ENCODE results near the gene UBE2D4. TPM values are rescaled to one million over a fixed set of nuclear protein-coding genes. Genes with fewer than 3 reads are reported as not detected.
A peak's percentile ranks its signal among the peaks of the same experiment; 100 is the strongest.

The UBE2D4 gene
- polyA plus RNA-seq (2013, experiment 1 of 2), result 4.6 TPM
- 5.6 TPM for polyA plus RNA-seq (2013, experiment 2 of 2)

- H3K4me3 ChIP-seq (ENCODE audit: low read length), result peak within 1 kb of the TSS; percentile 65
- H3K36me3 ChIP-seq (ENCODE audit: insufficient read depth, low read length), result no peaks in the 10 kb centered on the region
- H3K9ac ChIP-seq (ENCODE audit: low read depth, low read length), result peak within 1 kb of the TSS; percentile 58; the same call in 1 of the 2 replicates
- H3K9me3 ChIP-seq (ENCODE audit: insufficient read depth, low read depth, low read length), result no peaks in the 10 kb centered on the region
- peaks cover 6% of the 10 kb centered on the region; the same call in 1 of the 2 replicates for H3K4me1 ChIP-seq (ENCODE audit: insufficient read depth, low read length)
- 7% methylated on average over 81 of the region's 82 CpGs for WGBS
- H3K27ac ChIP-seq (ENCODE audit: low read depth, low read length), result no peak within 1 kb of the TSS
- peaks cover 31% of the 10 kb centered on the region for H3K27me3 ChIP-seq (ENCODE audit: insufficient read depth, low read length)
Observed at GRCh38 chr7:43925984-43926797, at the start of gene UBE2D4. Gene UBE2D4 (plus strand): TSS chr7:43926436. CDS start chr7:43926533, 97 bp downstream.

GRCh38 chr7:43876976-43877745 is 49.1 kb upstream of the UBE2D4 start:
- Histone ChIP-seq H3K9ac (ENCODE audit: low read depth, low read length) (no peak overlapping the region), H3K4me3 (ENCODE audit: low read length) (no peak overlapping the region), H3K9me3 (ENCODE audit: insufficient read depth, low read depth, low read length) (no peaks in the 10 kb centered on the region), H3K27ac (ENCODE audit: low read depth, low read length) (no peak overlapping the region), H3K27me3 (ENCODE audit: insufficient read depth, low read length) (no peaks in the 10 kb centered on the region), H3K4me1 (ENCODE audit: insufficient read depth, low read length) (peaks cover 11% of the 10 kb centered on the region), H3K36me3 (ENCODE audit: insufficient read depth, low read length) (peaks cover 35% of the 10 kb centered on the region)
- WGBS, result 91% methylated on average over 29 of the region's 29 CpGs

GRCh38 chr7:43877968-43878864 is 48.0 kb upstream of the UBE2D4 start:
- peaks cover 38% of the 10 kb centered on the region for H3K36me3 ChIP-seq (ENCODE audit: insufficient read depth, low read length)

GRCh38 chr7:43878867-43879266 is 47.4 kb upstream of the UBE2D4 start:
- Histone ChIP-seq H3K9ac (ENCODE audit: low read depth, low read length) (no peak overlapping the region), H3K27ac (ENCODE audit: low read depth, low read length) (no peak overlapping the region), H3K9me3 (ENCODE audit: insufficient read depth, low read depth, low read length) (no peaks in the 10 kb centered on the region), H3K4me3 (ENCODE audit: low read length) (no peak overlapping the region), H3K4me1 (ENCODE audit: insufficient read depth, low read length) (peaks cover 4% of the 10 kb centered on the region), H3K27me3 (ENCODE audit: insufficient read depth, low read length) (no peaks in the 10 kb centered on the region), H3K36me3 (ENCODE audit: insufficient read depth, low read length) (peaks cover 38% of the 10 kb centered on the region)
- 95% methylated on average over 5 of the region's 5 CpGs for WGBS

More at GRCh38 chr7:43877968-43878864, 48.0 kb upstream of the UBE2D4 start:
- Histone ChIP-seq H3K4me1 (ENCODE audit: insufficient read depth, low read length) (peaks cover 4% of the 10 kb centered on the region), H3K4me3 (ENCODE audit: low read length) (no peak overlapping the region), H3K27ac (ENCODE audit: low read depth, low read length) (no peak overlapping the region), H3K27me3 (ENCODE audit: insufficient read depth, low read length) (no peaks in the 10 kb centered on the region), H3K9ac (ENCODE audit: low read depth, low read length) (no peak overlapping the region), H3K9me3 (ENCODE audit: insufficient read depth, low read depth, low read length) (no peaks in the 10 kb centered on the region)
- WGBS, result 95% methylated on average over 38 of the region's 38 CpGs

GRCh38 chr7:43879477-43879876 is 46.8 kb upstream of the UBE2D4 start:
- peaks cover 41% of the 10 kb centered on the region for H3K36me3 ChIP-seq (ENCODE audit: insufficient read depth, low read length)
- no peaks in the 10 kb centered on the region for H3K9me3 ChIP-seq (ENCODE audit: insufficient read depth, low read depth, low read length)
- H3K27ac ChIP-seq (ENCODE audit: low read depth, low read length), result no peak overlapping the region
- no peak overlapping the region for H3K9ac ChIP-seq (ENCODE audit: low read depth, low read length)
- H3K27me3 ChIP-seq (ENCODE audit: insufficient read depth, low read length), result no peaks in the 10 kb centered on the region
- H3K4me3 ChIP-seq (ENCODE audit: low read length), result no peak overlapping the region
- 98% methylated on average over 2 of the region's 2 CpGs for WGBS
- H3K4me1 ChIP-seq (ENCODE audit: insufficient read depth, low read length), result peaks cover 4% of the 10 kb centered on the region

GRCh38 chr7:43880596-43880995 is 45.6 kb upstream of the UBE2D4 start:
- H3K4me3 ChIP-seq (ENCODE audit: low read length), result no peak overlapping the region
- no peak overlapping the region for H3K9ac ChIP-seq (ENCODE audit: low read depth, low read length)
- H3K4me1 ChIP-seq (ENCODE audit: insufficient read depth, low read length), result peaks cover 4% of the 10 kb centered on the region
- no peaks in the 10 kb centered on the region for H3K9me3 ChIP-seq (ENCODE audit: insufficient read depth, low read depth, low read length)
- 0 out of 2 replicates have a peak overlapping the region, but pooled peaks have one; percentile 15 for H3K27ac ChIP-seq (ENCODE audit: low read depth, low read length)
- H3K36me3 ChIP-seq (ENCODE audit: insufficient read depth, low read length), result peaks cover 42% of the 10 kb centered on the region
- WGBS, result 73% methylated on average over 5 of the region's 5 CpGs
- H3K27me3 ChIP-seq (ENCODE audit: insufficient read depth, low read length), result no peaks in the 10 kb centered on the region

- WGBS, result 92% methylated on average over 4 of the region's 4 CpGs
- Histone ChIP-seq H3K27me3 (ENCODE audit: insufficient read depth, low read length) (no peaks in the 10 kb centered on the region), H3K36me3 (ENCODE audit: insufficient read depth, low read length) (peaks cover 17% of the 10 kb centered on the region), H3K9me3 (ENCODE audit: insufficient read depth, low read depth, low read length) (no peaks in the 10 kb centered on the region), H3K27ac (ENCODE audit: low read depth, low read length) (no peak overlapping the region), H3K4me1 (ENCODE audit: insufficient read depth, low read length) (peaks cover 4% of the 10 kb centered on the region), H3K4me3 (ENCODE audit: low read length) (no peak overlapping the region), H3K9ac (ENCODE audit: low read depth, low read length) (no peak overlapping the region)
Observed at GRCh38 chr7:43884209-43884608, 42.0 kb upstream of the UBE2D4 start.

GRCh38 chr7:43884617-43885016 is 41.6 kb upstream of the UBE2D4 start:
- Histone ChIP-seq H3K27ac (ENCODE audit: low read depth, low read length) (no peak overlapping the region), H3K4me1 (ENCODE audit: insufficient read depth, low read length) (peaks cover 4% of the 10 kb centered on the region), H3K27me3 (ENCODE audit: insufficient read depth, low read length) (no peaks in the 10 kb centered on the region), H3K9me3 (ENCODE audit: insufficient read depth, low read depth, low read length) (no peaks in the 10 kb centered on the region), H3K4me3 (ENCODE audit: low read length) (no peak overlapping the region), H3K9ac (ENCODE audit: low read depth, low read length) (no peak overlapping the region), H3K36me3 (ENCODE audit: insufficient read depth, low read length) (peaks cover 13% of the 10 kb centered on the region; the same call in 1 of the 2 replicates)
- WGBS, result 96% methylated on average over 4 of the region's 4 CpGs

GRCh38 chr7:43888993-43889945 is 37.0 kb upstream of the UBE2D4 start:
- H3K9me3 ChIP-seq (ENCODE audit: insufficient read depth, low read depth, low read length), result no peaks in the 10 kb centered on the region
- H3K36me3 ChIP-seq (ENCODE audit: insufficient read depth, low read length), result peaks cover 8% of the 10 kb centered on the region; the same call in 1 of the 2 replicates
- H3K27ac ChIP-seq (ENCODE audit: low read depth, low read length), result no peak overlapping the region
- no peaks in the 10 kb centered on the region for H3K27me3 ChIP-seq (ENCODE audit: insufficient read depth, low read length)
- H3K4me3 ChIP-seq (ENCODE audit: low read length), result no peak overlapping the region
- no peak overlapping the region for H3K9ac ChIP-seq (ENCODE audit: low read depth, low read length)
- WGBS, result 92% methylated on average over 7 of the region's 7 CpGs
- no peaks in the 10 kb centered on the region for H3K4me1 ChIP-seq (ENCODE audit: insufficient read depth, low read length)

GRCh38 chr7:43890468-43890867 is 35.8 kb upstream of the UBE2D4 start:
- 95% methylated on average over 6 of the region's 6 CpGs for WGBS
- Histone ChIP-seq H3K27ac (ENCODE audit: low read depth, low read length) (no peak overlapping the region), H3K9ac (ENCODE audit: low read depth, low read length) (no peak overlapping the region), H3K9me3 (ENCODE audit: insufficient read depth, low read depth, low read length) (no peaks in the 10 kb centered on the region), H3K36me3 (ENCODE audit: insufficient read depth, low read length) (peaks cover 8% of the 10 kb centered on the region; the same call in 1 of the 2 replicates), H3K4me1 (ENCODE audit: insufficient read depth, low read length) (no peaks in the 10 kb centered on the region), H3K4me3 (ENCODE audit: low read length) (no peak overlapping the region), H3K27me3 (ENCODE audit: insufficient read depth, low read length) (no peaks in the 10 kb centered on the region)
